Osteoblast (primary cell): ENCODE results near the gene SPEG. TPM values are rescaled to one million over a fixed set of nuclear protein-coding genes. Genes with fewer than 3 reads are reported as not detected.

Experiments used
- DNase-seq: peaks from one replicate; pipeline ENCODE4 v3.0.0; 2011; ENCODE audit warnings: low spot score, mixed read lengths; ENCODE audit not compliant: insufficient read length; ENCODE audit errors: missing footprints
- H2AFZ ChIP-seq: 2 replicates; pipeline ENCODE4 v1.6.0; 2011; ENCODE audit warnings: mild to moderate bottlenecking, low read length
- H3K27ac ChIP-seq: 2 replicates; pipeline ENCODE4 v1.5.1; 2011; ENCODE audit warnings: mild to moderate bottlenecking, low read depth, low read length, moderate library complexity
- H3K27me3 ChIP-seq: 2 replicates; pipeline ENCODE4 v1.6.0; 2012; ENCODE audit warnings: mild to moderate bottlenecking, control low read depth, inconsistent platforms, low read length, moderate library complexity; ENCODE audit not compliant: insufficient read depth
- H3K36me3 ChIP-seq: 2 replicates; pipeline ENCODE4 v1.5.1; 2011; ENCODE audit warnings: mild to moderate bottlenecking, low read length, control low read depth, moderate library complexity; ENCODE audit not compliant: insufficient read depth
- H3K4me1 ChIP-seq: 2 replicates; pipeline ENCODE4 v1.5.1; 2011; ENCODE audit warnings: mild to moderate bottlenecking, low read length, control low read depth, moderate library complexity; ENCODE audit not compliant: insufficient read depth
- H3K4me2 ChIP-seq: 2 replicates; pipeline ENCODE4 v1.6.0; 2011; ENCODE audit warnings: mild to moderate bottlenecking, low read length; ENCODE audit not compliant: insufficient read depth
- H3K4me3 ChIP-seq: fragments of 200-600 bp; sonication (generic); 3 replicates; pipeline ENCODE4 v1.5.1; 2012; ENCODE audit warnings: mild to moderate bottlenecking, low read length, inconsistent platforms; ENCODE audit not compliant: insufficient read depth
- H3K79me2 ChIP-seq: 2 replicates; pipeline ENCODE4 v1.6.0; 2012; ENCODE audit warnings: mild to moderate bottlenecking, low read length, control low read depth, inconsistent platforms; ENCODE audit not compliant: insufficient read depth
- H3K9me3 ChIP-seq: 2 replicates; pipeline ENCODE4 v1.5.1; 2011; ENCODE audit warnings: low read depth, low read length, control low read depth
- H4K20me1 ChIP-seq: 2 replicates; pipeline ENCODE4 v1.6.0; 2012; ENCODE audit warnings: mild to moderate bottlenecking, low read length, control low read depth; ENCODE audit not compliant: insufficient read depth
- CTCF ChIP-seq: IDR thresholded peaks from 2 replicates; pipeline ENCODE4 v1.5.1; 2011; ENCODE audit warnings: mild to moderate bottlenecking, low read depth, low read length, moderate library complexity; ENCODE audit errors: extremely low read depth
- total RNA-seq: library from RNA; depleted of rRNA; stranded (reverse); fragments of >200 nt; gene quantifications from 2 replicates; pipeline ENCODE4 v1.2.3, GENCODE V29; 2012

Gene SPEG
- total RNA-seq, 1 donor, result 26.4 TPM

DNA sequence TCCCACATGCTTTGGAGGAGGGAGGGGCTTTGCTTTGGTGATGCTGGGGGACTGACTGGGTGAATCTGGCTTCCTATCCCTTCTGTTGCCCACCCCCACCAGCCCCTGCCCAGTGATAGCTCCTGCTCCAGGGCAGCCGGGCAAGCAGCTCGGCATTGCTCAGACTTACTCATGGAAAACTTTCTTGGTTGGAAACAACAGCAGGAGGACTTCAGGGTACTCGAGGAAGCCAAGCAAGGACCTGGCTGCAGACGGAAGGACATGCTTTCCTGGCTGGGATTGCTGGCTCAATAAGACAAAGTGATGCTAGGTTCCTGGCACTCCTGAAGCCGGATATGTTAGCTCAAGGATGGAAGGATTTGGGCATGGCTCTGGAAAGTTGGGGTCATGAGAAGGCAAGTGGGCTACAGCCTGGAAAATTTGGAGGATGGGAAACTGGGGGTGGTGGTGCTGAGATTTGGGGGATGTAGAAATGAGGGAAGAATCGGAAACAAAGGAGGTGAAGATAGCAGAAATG lies 3.1 kb downstream of the SPEG start:
- H3K27me3 ChIP-seq, result peaks cover 4% of the 10 kb centered on the region
- no peak overlapping the region for H2AFZ ChIP-seq
- peaks cover 4% of the 10 kb centered on the region for H3K79me2 ChIP-seq
- no peak overlapping the region for H3K4me2 ChIP-seq
- DNase-seq, result peak; percentile 47
- H4K20me1 ChIP-seq, result no peaks in the 10 kb centered on the region
- no peak overlapping the region for H3K4me3 ChIP-seq
- no peaks in the 10 kb centered on the region for H3K36me3 ChIP-seq
- H3K9me3 ChIP-seq, result no peaks in the 10 kb centered on the region
- peaks cover 30% of the 10 kb centered on the region for H3K4me1 ChIP-seq
- H3K27ac ChIP-seq, result no peak overlapping the region
- TF ChIP-seq CTCF, result no peak

DNA sequence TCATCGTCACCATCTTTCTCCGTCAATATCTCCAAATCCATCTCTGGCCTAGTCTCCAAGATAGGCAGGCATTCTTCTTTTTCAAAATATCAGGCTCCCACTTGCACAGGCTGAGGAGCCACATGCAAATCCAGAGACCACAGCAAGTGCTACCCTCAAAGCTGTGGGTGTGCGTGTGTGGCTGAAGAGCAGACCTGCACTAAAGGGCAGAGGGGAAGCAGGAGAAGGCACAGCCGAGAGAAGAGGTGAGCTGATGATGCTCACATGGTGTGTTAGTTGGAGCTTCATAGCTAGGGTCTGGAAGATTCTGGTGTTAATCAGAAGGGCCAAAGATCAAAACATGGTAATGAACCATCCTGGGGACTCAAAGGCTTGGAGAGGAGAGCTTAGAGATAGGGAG lies 3.8 kb downstream of the SPEG start:
- Histone ChIP-seq H3K4me3 (no peak overlapping the region), H3K27me3 (peaks cover 4% of the 10 kb centered on the region), H3K27ac (no peak overlapping the region), H3K79me2 (peaks cover 11% of the 10 kb centered on the region), H3K9me3 (no peaks in the 10 kb centered on the region), H3K4me1 (peaks cover 37% of the 10 kb centered on the region), H3K4me2 (no peak overlapping the region), H2AFZ (no peak overlapping the region), H4K20me1 (no peaks in the 10 kb centered on the region), H3K36me3 (peaks cover 3% of the 10 kb centered on the region)
- TF ChIP-seq CTCF, result no peak
- DNase-seq, result no peak

- DNase-seq, result peak; percentile 83
- no peak overlapping the region for H3K4me2 ChIP-seq
These were observed 4.9 kb downstream of the SPEG start for GRCh38 chr2:219439506-219439905.

More at GRCh38 chr2:219439506-219439905, 4.9 kb downstream of the SPEG start:
- no peaks in the 10 kb centered on the region for H3K9me3 ChIP-seq
- H2AFZ ChIP-seq, result no peak overlapping the region
- H4K20me1 ChIP-seq, result no peaks in the 10 kb centered on the region
- H3K4me3 ChIP-seq, result no peak overlapping the region
- H3K27ac ChIP-seq, result no peak overlapping the region
- peaks cover 30% of the 10 kb centered on the region for H3K4me1 ChIP-seq
- H3K79me2 ChIP-seq, result peaks cover 18% of the 10 kb centered on the region
- peaks cover 7% of the 10 kb centered on the region for H3K36me3 ChIP-seq
- peaks cover 4% of the 10 kb centered on the region for H3K27me3 ChIP-seq
- TF ChIP-seq CTCF, result no peak
